Gastrocnemius medialis (tissue), 4 donors: ENCODE results near the gene TMEM161A.

Experiments used
- POLR2A ChIP-seq, 2 donors: fragments of 450-650 bp; IDR thresholded peaks; one replicate each; pipeline ENCODE4 v1.6.1; 2017; ENCODE audit warnings: antibody characterized with exemption in 2 of 2, mild to moderate bottlenecking in 2 of 2, moderate library complexity in 2 of 2
- TF ChIP-seq, protein P1 (sequence below), 5 experiments: fragments of 450-650 bp in 3 of 5; fragments of 200-600 bp in 2 of 5; sonication (generic) in 2 of 5; IDR thresholded peaks in 4 of 5; conservative IDR thresholded peaks in 1 of 5; 1 replicate in 4 of 5; 2 replicates in 1 of 5; pipeline ENCODE4 v1.5.1; 2016 to 2019; ENCODE audit warnings: antibody characterized with exemption in 5 of 5, mild to moderate bottlenecking in 3 of 5, moderate library complexity in 3 of 5

DNA sequence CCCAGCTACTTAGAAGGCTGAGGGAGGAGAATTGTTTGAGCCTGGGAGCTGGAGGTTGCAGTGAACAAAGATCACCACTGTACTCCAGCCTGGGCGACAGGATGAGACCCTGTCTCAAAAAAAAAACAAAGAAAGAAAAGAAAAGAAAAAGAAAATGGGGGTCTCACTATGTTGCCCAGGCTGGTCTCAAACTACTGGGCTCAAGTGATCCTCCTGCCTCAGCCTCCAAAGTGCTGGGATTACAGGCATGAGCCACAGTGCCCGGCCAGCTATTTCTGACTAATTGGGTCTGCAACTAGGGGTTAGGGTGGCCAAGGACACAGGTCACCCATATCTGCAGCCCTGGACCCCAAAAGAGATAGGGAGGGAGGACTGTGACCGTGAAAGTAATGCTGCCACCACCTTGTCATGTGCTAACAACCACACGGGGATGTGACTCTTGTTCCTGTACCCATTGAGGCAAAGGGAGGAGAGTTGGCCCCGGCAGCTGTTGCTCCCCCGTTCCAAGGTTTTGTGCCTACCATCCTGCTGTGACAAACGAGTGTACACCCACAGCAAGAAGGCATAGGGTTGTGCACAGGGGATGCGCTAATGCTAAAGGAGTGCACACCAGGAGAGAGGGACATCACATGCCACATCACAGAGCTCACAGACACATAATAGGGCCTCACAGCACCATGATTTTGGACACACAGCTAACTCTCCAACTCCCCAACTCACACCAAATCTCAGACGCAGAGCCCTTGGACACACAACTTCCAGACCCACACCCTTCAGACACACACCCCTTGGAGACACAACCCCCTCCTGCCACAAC is 31.2 kb upstream of the TMEM161A start:
- no peak for TF ChIP-seq POLR2A (IDR thresholded peaks at IDR 0.05)
- TF ChIP-seq, protein P1, sequence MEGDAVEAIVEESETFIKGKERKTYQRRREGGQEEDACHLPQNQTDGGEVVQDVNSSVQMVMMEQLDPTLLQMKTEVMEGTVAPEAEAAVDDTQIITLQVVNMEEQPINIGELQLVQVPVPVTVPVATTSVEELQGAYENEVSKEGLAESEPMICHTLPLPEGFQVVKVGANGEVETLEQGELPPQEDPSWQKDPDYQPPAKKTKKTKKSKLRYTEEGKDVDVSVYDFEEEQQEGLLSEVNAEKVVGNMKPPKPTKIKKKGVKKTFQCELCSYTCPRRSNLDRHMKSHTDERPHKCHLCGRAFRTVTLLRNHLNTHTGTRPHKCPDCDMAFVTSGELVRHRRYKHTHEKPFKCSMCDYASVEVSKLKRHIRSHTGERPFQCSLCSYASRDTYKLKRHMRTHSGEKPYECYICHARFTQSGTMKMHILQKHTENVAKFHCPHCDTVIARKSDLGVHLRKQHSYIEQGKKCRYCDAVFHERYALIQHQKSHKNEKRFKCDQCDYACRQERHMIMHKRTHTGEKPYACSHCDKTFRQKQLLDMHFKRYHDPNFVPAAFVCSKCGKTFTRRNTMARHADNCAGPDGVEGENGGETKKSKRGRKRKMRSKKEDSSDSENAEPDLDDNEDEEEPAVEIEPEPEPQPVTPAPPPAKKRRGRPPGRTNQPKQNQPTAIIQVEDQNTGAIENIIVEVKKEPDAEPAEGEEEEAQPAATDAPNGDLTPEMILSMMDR (IDR thresholded peaks at IDR 0.05 in 4 of 5, conservative IDR thresholded peaks at IDR 0.05 in 1 of 5): no peak
